ENCODE results near the gene MMP17.

DNA sequence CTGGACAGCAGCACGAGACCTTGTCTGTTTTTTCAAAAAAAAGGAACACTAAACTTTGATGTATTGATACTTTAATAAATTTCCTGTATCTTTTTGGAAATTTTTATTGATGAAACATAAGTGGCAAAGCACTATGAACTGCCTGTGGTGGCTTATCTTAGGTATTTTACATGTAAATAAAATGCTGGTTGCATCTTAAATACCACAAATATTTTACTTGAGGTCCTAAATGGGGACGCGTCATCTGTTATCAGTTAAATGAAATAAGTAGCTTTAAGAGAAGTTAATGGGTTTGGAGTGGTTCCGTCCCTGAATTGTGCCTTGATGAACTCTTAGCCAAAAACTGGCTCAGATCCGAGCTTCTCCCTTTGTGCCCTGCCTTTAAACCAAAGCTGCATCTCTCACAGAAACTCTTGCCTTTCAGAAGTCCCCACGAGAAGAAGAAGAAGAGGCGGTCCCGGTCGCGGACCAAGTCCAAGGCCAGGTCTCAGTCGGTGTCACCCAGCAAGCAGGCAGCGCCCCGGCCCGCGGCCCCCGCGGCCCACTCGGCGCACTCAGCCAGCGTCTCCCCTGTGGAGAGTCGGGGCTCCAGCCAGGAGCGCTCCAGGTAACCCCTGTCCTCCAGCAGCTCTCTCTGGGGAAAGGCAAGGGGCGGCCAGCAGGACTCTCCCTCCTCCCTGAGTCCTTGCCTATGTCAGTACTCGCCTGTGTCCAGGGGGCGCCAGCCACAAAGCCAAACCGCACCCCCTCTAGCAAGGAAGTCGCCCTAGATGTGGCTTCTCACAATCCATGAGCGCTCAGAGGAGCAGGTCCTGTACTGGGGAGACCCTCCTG lies 31.2 kb upstream of the MMP17 start:
- TF ChIP-seq POLR2AphosphoS5 (IDR thresholded peaks at IDR 0.05; ENCODE audit: low read depth, low read length) (no peak), TAF1 (IDR thresholded peaks at IDR 0.05; ENCODE audit: borderline replicate concordance, insufficient read depth, low read length) (no peak), SIN3A (IDR thresholded peaks at IDR 0.05; ENCODE audit: borderline replicate concordance, insufficient read depth, low read length) (no peak)
- TF ChIP-seq, protein P1, sequence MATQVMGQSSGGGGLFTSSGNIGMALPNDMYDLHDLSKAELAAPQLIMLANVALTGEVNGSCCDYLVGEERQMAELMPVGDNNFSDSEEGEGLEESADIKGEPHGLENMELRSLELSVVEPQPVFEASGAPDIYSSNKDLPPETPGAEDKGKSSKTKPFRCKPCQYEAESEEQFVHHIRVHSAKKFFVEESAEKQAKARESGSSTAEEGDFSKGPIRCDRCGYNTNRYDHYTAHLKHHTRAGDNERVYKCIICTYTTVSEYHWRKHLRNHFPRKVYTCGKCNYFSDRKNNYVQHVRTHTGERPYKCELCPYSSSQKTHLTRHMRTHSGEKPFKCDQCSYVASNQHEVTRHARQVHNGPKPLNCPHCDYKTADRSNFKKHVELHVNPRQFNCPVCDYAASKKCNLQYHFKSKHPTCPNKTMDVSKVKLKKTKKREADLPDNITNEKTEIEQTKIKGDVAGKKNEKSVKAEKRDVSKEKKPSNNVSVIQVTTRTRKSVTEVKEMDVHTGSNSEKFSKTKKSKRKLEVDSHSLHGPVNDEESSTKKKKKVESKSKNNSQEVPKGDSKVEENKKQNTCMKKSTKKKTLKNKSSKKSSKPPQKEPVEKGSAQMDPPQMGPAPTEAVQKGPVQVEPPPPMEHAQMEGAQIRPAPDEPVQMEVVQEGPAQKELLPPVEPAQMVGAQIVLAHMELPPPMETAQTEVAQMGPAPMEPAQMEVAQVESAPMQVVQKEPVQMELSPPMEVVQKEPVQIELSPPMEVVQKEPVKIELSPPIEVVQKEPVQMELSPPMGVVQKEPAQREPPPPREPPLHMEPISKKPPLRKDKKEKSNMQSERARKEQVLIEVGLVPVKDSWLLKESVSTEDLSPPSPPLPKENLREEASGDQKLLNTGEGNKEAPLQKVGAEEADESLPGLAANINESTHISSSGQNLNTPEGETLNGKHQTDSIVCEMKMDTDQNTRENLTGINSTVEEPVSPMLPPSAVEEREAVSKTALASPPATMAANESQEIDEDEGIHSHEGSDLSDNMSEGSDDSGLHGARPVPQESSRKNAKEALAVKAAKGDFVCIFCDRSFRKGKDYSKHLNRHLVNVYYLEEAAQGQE (IDR thresholded peaks at IDR 0.05; ENCODE audit: insufficient read depth in 1 of 2, low read depth in 2 of 2, low read length in 2 of 2) = no peak

Measured in PFSK-1 (cell line).